ENCODE measurements around the gene CACNA1C.

DNA sequence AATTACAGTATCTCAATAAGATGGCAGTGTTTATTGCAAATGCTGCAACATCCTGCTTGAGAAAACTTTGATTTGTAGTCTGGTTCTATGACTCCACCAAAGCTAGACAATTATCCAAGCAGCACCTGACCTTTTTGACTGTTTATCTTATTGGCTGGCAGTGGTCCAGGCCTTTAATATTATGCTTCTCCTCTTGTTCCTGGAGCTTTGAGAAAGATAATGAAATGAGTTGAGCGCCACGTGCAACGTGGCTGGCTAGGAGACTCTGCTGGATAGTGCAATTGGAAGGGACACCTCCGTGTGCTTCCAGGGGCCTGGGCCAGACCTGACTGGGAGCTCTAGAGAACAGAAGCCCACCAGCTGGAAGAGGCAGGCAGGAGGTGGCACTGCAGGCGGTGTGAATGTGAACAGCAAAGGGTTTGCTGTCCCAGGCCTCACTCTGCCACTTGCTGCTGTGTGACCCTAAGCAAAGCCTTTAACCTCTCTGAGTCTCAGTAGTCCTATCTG lies 349.3 kb downstream of the CACNA1C start:
- TF ChIP-seq, protein P1, sequence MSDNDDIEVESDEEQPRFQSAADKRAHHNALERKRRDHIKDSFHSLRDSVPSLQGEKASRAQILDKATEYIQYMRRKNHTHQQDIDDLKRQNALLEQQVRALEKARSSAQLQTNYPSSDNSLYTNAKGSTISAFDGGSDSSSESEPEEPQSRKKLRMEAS (IDR thresholded peaks at IDR 0.05; ENCODE audit: low read depth), result no peak
- TF ChIP-seq EP300 (IDR thresholded peaks at IDR 0.05; ENCODE audit: borderline replicate concordance in 1 of 2, low read depth in 1 of 2, low read length in 1 of 2) (no peak), MXI1 (IDR thresholded peaks at IDR 0.05; ENCODE audit: low read depth, low read length) (no peak), GABPA (IDR thresholded peaks at IDR 0.05; ENCODE audit: low read depth) (no peak)
